Measurements from ENCODE around the gene ACTR3C. TPM values are rescaled to one million over a fixed set of nuclear protein-coding genes. Genes with fewer than 3 reads are reported as not detected.
"Not testable (repeated sequence)": the region's sequence is repeated elsewhere in the genome, so short reads cannot be mapped to it uniquely, and the experiment has no call there.

Gene ACTR3C
- total RNA-seq, 4 donors from 2014 or later, result 0.27 to 2.7 (median 1.1) TPM; not detected in 1

- Histone ChIP-seq H3K4me3 (no peak overlapping the region), H3K9me3 (no peaks in the 10 kb centered on the region), H3K4me1 (no peaks in the 10 kb centered on the region), H3K27ac (no peak overlapping the region), H3K27me3 (no peaks in the 10 kb centered on the region), H3K36me3 (no peaks in the 10 kb centered on the region)
- no peak for ATAC-seq
- intact Hi-C loops (cut with DNase I; ENCODE audit: low total_unique reads), result no loop called here
- TF ChIP-seq POLR2A (IDR thresholded peaks at IDR 0.05), result no peak
- TF ChIP-seq CTCF (IDR thresholded peaks at IDR 0.05 in 4 of 5, conservative IDR thresholded peaks at IDR 0.05 in 1 of 5), result no peak
- in situ Hi-C loops (cut with MboI; ENCODE audit: low sequenced_read_pairs in 4 of 4), result no loop called here
- DNase-seq, result no peak
Measured at GRCh38 chr7:150308575-150308974, 14.8 kb downstream of the ACTR3C start.

- H3K4me1 ChIP-seq, result no peaks in the 10 kb centered on the region
- no peak for ATAC-seq
Measured at GRCh38 chr7:150307904-150308303, 15.4 kb downstream of the ACTR3C start.

GRCh38 chr7:150307129-150307528 is 16.2 kb downstream of the ACTR3C start:
- no peak for ATAC-seq
- intact Hi-C loops (cut with DNase I; ENCODE audit: low total_unique reads), result no loop called here
- Histone ChIP-seq H3K9me3 (no peaks in the 10 kb centered on the region), H3K27ac (no peak overlapping the region), H3K4me1 (no peaks in the 10 kb centered on the region), H3K36me3 (no peaks in the 10 kb centered on the region), H3K4me3 (no peak overlapping the region), H3K27me3 (no peaks in the 10 kb centered on the region)
- TF ChIP-seq POLR2A (IDR thresholded peaks at IDR 0.05), result no peak
- TF ChIP-seq CTCF (IDR thresholded peaks at IDR 0.05 in 4 of 5, conservative IDR thresholded peaks at IDR 0.05 in 1 of 5), result no peak
- in situ Hi-C loops (cut with MboI; ENCODE audit: low sequenced_read_pairs in 4 of 4), result no loop called here
- no peak for DNase-seq

More at GRCh38 chr7:150307904-150308303, 15.4 kb downstream of the ACTR3C start:
- H3K4me3 ChIP-seq, result no peak overlapping the region
- no peak overlapping the region for H3K27ac ChIP-seq
- no peaks in the 10 kb centered on the region for H3K36me3 ChIP-seq
- intact Hi-C loops (cut with DNase I; ENCODE audit: low total_unique reads) (no loop called here), in situ Hi-C loops (cut with MboI; ENCODE audit: low sequenced_read_pairs in 4 of 4) (no loop called here)
- no peak for DNase-seq
- H3K27me3 ChIP-seq, result no peaks in the 10 kb centered on the region
- no peaks in the 10 kb centered on the region for H3K9me3 ChIP-seq
- TF ChIP-seq POLR2A (IDR thresholded peaks at IDR 0.05) (no peak), CTCF (IDR thresholded peaks at IDR 0.05 in 4 of 5, conservative IDR thresholded peaks at IDR 0.05 in 1 of 5) (no peak)

GRCh38 chr7:150306377-150306776 is 17.0 kb downstream of the ACTR3C start:
- H3K36me3 ChIP-seq; H3K27me3 ChIP-seq; in situ Hi-C loops (cut with MboI; ENCODE audit: low sequenced_read_pairs in 4 of 4); ATAC-seq; DNase-seq; H3K4me3 ChIP-seq; H3K9me3 ChIP-seq; intact Hi-C loops (cut with DNase I; ENCODE audit: low total_unique reads); H3K4me1 ChIP-seq; H3K27ac ChIP-seq: not testable (repeated sequence)

GRCh38 chr7:150305903-150306284 is 17.5 kb downstream of the ACTR3C start:
- H3K27ac ChIP-seq; H3K4me3 ChIP-seq; H3K27me3 ChIP-seq; H3K36me3 ChIP-seq; in situ Hi-C loops (cut with MboI; ENCODE audit: low sequenced_read_pairs in 4 of 4); H3K9me3 ChIP-seq; ATAC-seq; DNase-seq; intact Hi-C loops (cut with DNase I; ENCODE audit: low total_unique reads); H3K4me1 ChIP-seq: not testable (repeated sequence)

- H3K9me3 ChIP-seq; H3K4me1 ChIP-seq; H3K4me3 ChIP-seq; ATAC-seq; H3K36me3 ChIP-seq; intact Hi-C loops (cut with DNase I; ENCODE audit: low total_unique reads); DNase-seq; H3K27me3 ChIP-seq; H3K27ac ChIP-seq; in situ Hi-C loops (cut with MboI; ENCODE audit: low sequenced_read_pairs in 4 of 4): not testable (repeated sequence)
Measured at GRCh38 chr7:150305259-150305902, 18.0 kb downstream of the ACTR3C start.

- H3K4me1 ChIP-seq; DNase-seq; in situ Hi-C loops (cut with MboI; ENCODE audit: low sequenced_read_pairs in 4 of 4); H3K9me3 ChIP-seq; H3K36me3 ChIP-seq; H3K27me3 ChIP-seq; H3K27ac ChIP-seq; intact Hi-C loops (cut with DNase I; ENCODE audit: low total_unique reads); H3K4me3 ChIP-seq: not testable (repeated sequence)
- peak in 1 of 2 donors; percentile 50 for ATAC-seq
Measured at GRCh38 chr7:150304499-150305258, 18.7 kb downstream of the ACTR3C start.

GRCh38 chr7:150302908-150303310 is 20.4 kb downstream of the ACTR3C start:
- H3K9me3 ChIP-seq; DNase-seq; H3K4me3 ChIP-seq; intact Hi-C loops (cut with DNase I; ENCODE audit: low total_unique reads); in situ Hi-C loops (cut with MboI; ENCODE audit: low sequenced_read_pairs in 4 of 4); H3K36me3 ChIP-seq; H3K27ac ChIP-seq; H3K4me1 ChIP-seq; H3K27me3 ChIP-seq: not testable (repeated sequence)
- peak in 1 of 2 donors; percentile 88 for ATAC-seq

- DNase-seq; H3K4me3 ChIP-seq; H3K9me3 ChIP-seq; H3K36me3 ChIP-seq; H3K27me3 ChIP-seq; H3K4me1 ChIP-seq; ATAC-seq; H3K27ac ChIP-seq; intact Hi-C loops (cut with DNase I; ENCODE audit: low total_unique reads): not testable (repeated sequence)
- in situ Hi-C loops (cut with MboI; ENCODE audit: low sequenced_read_pairs in 4 of 4), result loop anchor here in 2 of 4 donors (25.0 kb wide), 1 partner anchor 114 kb away; a partner anchor contains a TSS
Measured at GRCh38 chr7:150297978-150298377, 25.4 kb downstream of the ACTR3C start.
